ENCODE measurements around the gene STRN4.
"Not testable (repeated sequence)": the region's sequence is repeated elsewhere in the genome, so short reads cannot be mapped to it uniquely, and the experiment has no call there.

Gene STRN4

DNA sequence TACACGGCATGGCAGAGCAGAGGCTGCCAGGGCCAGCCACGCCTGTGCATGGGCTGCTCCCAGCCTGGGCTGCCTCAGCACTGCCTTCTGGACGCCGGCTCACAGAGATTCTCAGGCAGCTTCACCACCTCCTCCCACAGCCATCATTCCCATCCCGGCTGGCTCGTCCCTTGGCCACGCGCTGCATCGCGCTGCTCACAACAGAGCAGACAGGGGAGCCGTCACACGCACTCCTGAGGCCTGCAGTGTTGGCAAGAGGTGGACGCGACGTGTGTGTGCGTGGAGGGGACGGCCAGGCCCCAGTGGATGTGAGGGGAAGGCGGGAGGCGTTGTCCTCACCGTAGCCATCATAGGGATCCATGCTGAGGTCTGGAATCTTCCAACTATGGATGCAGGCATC is 21.8 kb downstream of the STRN4 start:
- no peak for DNase-seq

DNA sequence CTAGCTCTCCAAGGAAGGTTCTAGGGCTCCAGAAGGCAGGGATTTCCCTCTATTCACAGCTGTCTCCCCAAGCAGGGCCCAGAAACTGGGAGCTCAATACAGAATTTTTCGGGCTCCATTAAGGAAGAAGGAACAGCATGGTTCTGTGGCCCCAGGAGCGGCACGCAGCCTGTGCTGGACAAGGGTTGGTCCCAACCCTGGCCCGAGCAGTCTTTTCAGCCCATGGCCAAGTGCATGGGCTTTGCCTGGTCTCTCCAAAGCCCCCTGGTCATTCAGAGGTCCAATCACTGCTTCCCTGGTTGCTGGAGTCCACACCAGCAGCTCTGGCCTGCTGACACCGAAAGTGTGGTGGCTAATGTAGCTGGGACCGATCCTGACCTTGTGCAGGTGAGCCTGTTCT is 22.8 kb downstream of the STRN4 start:
- no peak for DNase-seq

DNA sequence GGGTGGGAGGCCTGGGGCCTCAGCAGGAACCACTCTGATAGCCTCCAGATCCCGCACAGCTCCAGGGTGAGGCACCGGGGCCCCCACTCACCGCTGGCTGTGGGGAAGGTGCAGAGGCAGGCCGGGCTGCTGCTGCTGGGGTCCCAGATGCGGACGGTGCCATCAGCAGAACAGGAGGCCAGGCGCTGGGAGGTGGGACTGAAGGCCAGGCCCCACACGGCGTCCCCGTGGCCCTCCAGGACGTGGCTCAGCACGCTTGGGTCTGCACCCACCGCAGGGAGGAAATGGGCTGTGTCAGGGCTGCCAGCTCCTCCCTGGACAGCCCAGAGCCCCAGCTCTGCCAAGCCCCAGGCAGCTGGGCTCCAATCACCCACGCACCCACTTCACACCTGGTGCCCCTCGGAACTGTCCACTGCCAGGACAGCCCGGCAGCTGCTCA is 23.2 kb downstream of the STRN4 start:
- DNase-seq: no peak

DNA sequence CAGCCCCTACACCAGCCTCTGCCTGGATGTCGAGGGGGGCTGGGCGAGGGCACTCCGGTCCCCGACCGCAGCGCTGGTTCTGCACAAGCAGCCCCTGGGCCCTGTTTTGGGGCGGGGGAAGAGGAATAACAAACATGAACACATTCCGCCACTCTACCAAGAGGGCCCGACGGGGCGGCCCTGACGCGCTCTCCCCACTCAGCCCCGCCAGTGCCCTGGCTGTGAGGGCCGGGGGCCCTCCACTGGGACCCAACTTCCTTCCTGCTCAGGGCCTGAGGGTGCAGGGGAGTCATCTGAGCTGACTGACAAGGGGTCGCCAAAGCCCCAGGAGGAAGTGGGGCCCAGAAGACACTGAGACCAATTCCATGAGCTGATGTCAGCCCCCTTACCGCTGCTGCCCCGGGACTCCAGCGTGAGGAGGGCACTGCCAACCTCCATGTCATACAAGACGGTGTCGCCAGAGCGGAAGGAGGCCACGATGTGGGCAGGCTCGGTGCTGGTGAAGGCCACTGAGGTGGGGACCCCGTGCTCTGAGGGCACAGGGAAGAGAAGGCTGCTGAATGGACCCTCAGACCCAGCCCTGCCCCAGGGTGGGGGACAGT is 23.7 kb downstream of the STRN4 start:
- no peak for DNase-seq

DNA sequence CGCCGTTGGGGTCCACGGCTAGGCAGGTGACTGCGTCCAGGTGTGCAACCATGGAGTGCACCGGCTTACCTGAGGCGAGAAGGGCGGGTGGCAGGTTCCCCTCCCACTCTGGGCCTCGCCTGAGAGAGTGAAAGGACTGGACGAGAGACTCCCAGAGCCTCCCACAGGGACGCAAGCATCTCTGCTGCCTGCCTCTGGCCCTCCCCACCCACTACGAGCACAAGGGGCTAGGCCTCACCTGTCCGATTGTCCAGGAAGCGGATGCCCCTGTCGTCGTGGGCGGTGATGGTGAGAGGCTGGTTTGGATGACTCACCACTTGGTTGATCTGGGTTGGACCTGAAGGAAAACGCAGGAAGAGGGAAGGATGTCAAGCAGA is 24.3 kb downstream of the STRN4 start:
- DNase-seq: no peak

DNA sequence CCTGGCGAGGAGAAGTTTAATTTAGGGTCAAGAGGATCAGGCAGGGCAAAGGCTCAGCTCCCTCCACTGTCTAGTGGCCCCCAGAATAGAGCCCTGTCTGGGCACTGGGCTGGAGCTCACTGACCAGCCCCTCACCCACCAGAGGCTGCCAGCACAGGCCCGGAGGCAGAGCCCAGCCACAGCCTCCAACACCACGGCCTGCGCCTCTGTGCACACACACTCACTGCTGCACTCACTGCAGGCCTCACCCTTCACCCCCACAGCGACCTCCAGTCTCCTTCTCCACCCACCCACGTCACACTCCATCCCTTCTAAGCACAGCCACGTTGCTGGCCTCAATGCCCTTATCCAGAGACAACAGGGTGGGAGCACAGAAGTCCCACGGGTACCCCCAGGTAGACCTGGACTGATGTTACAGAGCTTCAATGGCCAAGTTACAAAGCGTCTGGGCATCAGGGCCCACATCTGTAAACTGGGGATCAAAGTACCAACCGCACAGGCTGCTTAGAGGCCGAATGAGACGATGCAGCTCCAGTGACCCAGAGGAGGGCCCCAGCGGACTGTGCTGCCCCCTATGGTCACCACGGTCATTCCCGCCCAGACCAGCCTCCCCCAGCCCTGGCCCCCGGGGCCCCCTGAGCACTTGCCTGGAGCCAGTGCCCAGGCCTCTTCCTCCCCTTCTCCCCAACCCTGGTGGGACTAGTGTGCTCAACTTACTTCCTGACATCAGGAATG is 24.8 kb downstream of the STRN4 start:
- DNase-seq: no peak

DNA sequence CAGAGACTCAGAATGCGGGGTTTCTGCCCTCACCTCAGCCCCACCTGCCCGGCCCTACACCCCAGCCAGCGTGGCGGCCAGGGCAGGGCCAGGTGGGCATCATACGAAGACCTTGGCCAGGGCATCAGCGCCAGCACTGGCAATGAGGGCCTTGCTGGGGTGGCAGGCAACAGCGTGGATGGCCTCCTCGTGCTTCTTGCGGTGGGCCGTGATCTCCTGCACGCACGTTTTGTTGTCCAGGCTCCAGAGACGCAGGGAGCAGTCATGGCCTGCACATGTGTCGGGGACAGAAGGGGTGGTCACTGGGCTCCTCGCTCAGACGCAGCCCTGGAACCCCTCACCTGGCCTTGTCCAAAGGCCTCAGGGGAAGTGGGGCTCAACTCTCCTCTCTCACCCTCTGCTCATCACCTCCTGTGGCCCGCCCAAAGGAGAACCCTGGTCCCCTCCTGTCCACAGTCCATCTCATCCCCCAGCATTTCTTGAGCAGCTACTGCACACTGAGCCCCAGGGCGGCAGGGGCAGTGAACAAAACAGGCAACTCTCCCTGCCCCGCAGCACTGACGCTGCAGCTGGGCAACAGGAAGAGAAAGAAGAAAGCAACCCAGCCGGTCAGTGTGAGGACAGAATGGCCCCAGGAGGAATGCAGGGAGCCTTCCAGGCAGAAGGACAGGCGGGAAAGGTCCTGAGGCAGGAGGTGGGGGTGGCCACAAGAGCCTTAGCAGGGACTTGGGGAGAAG is 25.6 kb downstream of the STRN4 start:
- no peak for DNase-seq

DNA sequence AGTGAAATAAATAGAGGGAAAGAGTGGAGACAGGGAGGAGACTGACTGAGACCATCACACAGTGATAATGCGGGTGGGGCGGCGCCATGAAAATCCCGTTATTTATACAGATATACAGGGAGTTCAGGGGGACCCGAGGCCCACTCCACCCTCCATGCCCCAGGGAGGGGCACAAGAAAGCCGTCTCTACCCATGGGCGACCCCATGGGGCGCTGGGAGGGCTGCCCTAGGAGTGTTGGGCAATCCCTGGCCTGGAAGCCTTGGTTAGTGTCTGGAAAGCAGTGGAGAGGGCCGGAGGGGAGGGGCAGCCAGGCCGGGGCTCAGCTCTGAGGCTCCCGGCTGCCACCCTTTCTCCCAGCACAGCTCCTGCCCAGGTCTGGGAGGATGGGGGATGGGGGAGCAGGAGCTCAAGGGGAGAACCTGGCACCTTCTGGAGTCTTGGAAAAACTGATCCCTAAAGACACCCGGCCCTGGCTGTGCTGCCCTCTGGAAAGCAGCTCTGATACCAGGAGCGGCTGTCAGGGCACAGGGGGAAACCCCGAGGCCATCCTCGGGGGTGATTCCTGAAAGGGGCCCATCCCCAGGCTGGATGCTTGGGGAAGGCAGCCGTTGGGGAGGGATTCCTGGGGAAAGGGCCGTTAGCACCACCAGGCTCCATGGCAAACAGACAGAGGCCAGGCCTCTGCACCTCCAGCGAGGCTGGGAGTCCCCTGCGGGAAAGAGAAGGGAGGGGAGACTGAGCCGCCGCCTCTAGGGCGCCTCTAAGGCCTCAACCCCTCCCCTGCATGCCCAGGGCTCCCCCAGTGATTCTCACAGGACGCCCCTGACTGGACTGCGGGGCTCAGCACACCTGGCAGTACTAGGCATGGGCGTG is 26.4 kb downstream of the STRN4 start:
- DNase-seq: no peak

DNA sequence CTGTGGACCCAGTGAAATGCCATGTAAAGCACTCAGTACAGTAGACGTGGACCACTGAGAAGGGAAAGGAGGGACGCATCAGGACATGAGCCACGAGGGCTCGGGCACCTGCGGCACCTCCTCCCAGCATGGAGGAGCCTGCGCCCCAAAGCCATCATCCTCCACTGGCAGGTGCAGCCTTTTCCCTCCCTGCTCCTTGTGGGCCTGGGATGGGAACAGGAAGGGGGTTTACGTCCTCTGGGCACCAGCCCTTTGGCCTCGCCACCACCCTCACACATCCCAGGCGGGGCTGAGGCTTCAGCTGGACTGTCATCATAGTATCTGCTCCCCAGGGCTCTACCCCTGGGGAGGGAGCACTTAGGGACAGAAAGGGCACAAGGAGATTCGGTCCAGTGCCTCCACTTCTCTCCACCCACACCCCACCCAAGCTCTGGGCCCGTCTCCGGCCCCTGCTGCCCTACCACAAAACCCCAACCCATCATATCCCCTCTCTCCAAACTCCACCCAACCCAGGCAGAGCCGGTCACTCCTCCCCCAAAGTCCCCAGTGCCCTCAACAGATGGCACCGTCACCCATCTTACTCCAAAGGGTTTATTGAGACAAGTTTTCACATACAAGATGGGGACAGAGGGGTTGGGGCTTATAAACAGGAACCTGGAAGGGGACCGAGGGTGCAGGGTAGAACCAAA is 27.2 kb downstream of the STRN4 start:
- DNase-seq: no peak

DNA sequence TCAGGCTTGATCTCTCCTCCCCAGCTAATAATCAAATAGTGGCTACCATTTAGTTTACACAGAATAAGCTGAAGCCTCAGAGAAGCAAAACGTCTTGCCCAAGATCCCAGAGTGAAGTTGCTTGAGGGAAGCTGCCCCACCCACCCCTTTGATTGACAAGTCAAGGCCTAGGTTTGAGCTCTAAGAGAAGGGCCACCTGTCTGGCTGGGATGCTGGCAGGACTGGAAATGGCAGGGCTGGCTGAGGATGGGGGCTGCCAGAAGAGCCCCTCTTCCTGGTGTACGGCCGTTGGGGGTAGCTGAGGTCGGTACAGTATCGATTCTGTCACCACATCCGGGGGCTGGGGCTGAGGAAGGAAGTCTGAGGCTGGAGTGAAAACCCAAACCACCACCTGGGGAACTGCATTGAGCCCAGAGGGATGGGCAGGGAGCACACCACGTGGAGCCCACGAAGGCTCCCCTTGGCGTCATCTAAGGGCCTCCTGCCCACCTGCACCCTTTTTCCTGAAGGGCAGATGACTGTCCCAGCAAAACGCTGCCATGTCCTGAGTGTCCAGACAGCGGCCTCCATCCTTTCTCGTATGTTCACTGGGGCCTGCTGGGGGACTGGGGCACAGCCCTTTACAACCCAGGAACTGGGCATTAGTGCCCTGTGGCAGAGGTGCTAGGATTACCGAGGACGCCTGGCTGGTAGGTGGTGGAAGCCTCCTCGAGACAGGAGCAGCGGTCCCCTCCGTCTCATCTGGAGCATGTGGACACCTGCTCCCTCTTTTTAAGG is 27.9 kb downstream of the STRN4 start:
- DNase-seq: peak; percentile 71

DNA sequence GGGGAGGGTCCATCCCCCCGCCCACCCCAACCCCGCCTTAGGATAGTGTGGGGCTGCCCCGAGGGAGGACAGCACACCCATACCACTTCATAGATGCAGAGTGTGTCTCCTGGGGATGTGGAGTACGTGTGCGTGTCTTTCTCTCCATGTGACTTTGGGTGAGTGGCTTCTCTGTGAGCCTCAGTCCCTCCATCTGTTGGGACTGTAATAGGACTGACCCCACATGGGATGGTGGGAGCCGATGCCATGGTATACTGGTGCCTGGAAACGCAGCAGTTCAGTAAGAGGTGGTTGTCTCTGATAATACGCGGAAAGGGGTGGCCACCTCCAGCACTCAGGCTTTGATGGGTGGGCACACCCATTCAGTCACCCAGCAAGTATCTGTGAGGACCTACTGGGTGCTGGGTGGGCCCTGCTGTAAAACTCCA is 28.5 kb downstream of the STRN4 start:
- no peak for DNase-seq

DNA sequence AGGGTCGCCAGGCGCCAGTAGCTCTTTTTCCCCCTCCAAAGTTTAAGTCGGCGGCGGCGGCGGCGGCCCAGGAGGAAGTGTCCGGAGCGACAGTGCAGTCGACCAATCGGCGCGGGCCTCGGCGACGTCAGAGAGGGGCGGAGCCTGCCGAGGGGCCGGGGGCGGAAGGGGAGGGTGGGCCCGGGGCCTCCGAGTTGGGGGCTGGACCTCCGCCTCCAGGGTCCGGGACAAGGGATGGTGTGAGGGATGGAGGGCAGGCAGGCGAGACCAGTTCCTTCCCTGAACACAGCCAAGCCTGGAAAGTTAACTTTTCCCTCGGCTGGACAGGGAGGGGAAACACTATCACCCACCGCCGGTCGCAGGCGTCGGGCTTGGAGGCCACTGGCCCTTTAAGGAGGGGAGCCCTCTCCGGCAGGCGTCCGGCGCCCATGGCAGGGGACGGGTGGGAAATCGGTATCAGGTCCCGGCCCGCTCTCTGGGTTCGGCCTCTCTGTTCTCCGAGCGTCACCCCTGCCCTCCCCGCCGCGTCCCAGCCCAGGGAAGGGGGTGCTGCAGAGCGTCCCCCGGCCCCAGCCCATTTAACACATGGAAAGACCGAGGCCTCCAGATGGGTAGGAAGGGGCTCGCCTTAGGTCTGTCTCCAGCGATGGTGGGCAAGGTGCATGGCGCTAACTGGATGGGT is 29.1 kb downstream of the STRN4 start, which contains the start of gene PRKD2:
PRKD2 (minus strand) TSS at position 81 of the 682 bp plus-strand sequence. CDS start 744 bp downstream, outside the sequence.
- peak; percentile 87 for DNase-seq

DNA sequence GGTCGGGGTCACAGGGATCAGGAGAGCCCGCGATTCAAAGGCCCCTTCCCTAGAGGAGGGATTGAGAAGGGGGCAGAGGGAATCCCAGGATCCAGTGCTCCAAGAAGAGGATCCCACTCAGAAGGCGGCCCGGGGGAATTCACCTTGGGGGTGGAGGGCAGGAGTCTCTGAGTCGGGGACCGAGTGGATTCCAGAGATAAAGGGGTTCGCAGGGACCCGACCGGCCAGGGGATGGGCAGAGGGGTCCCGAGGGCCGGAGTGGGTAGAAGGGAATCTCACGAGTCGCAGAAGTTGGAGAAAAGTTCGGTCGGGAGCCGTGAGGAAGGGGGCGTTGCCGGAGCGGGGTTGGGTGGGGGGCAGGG is 29.6 kb downstream of the STRN4 start:
- DNase-seq: no peak

DNA sequence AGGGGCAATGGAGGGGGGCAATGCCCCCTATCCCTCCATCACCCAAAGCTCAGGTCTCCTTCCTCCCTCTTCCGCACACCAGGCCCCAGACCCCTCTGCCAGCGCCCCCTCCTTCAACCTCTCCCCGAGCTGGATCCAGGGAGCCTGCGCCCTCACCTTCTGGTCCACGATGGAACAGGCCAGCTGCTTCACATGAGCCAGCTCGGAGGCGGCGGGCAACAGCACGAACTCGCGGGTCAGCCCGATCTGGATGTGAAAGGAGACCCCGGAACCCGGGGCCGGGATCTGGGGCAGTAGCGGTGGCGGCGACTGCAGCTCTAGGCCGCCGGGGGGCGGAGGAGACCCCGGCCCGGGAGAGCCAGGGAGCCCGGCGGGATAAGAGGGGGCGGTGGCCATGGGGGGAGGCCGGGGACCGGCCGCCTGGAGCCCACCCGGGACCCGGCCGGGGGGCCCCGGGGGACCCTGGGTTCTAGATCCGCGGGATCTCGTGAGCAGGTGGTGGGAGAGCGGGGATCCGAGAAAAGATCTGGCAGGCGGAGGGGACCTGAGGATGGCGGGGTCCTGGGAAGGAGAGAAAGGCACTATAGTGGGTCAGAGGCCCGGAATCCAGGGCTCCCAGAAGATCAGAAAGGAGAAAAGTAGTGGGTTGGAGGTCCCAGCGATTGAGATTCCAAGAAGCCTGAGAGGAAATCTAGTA is 30.1 kb downstream of the STRN4 start:
- no peak for DNase-seq

DNA sequence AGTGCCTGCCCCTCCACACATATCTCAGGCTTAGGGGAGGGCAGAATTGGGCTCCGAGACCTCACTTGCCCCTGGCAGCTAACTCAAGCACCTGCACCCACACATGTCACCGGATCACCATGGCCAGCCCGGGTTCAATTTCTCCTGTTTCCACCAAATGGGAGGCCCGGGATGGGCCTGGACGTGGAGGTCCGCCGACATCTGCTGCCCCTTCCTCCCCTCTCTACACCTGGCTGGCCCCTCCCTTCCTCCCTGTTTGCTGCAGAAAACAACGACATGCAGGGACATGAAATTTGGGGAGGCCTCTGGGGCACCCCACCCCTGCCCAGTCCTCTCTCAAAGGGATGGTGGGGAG is 30.7 kb downstream of the STRN4 start:
- no peak for DNase-seq

DNA sequence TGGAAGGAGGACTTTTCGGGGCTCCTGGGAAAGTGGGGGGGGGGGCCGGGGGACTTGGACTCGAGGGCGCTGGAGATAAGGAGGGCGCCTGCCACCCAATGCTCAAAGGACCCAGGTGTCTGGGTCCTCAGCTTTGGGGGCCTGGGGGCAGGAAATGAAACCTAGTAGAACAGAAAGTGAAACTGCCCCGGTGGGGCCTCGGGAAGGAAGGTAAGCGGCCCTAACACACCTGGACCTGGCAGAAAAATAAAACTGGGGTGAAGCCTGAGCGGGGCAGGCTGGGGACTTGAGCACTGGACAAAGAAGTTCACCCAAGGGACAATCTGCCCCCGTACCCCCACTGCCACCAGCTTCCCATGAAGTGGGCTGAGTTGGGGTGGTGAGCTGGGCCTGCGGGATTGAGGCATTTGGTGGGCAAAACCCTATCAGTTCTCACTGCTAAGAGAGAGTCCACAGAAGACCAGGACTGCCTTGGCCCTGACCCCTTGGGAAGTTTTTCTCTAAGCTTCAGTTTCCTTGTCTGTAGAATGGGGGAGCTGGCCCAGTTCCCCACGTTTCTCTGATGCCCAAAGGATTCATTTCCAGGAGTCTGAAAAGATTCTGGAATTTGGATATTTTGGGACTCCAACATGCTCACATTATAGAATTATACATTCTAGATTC is 31.7 kb downstream of the STRN4 start:
- DNase-seq: no peak

DNA sequence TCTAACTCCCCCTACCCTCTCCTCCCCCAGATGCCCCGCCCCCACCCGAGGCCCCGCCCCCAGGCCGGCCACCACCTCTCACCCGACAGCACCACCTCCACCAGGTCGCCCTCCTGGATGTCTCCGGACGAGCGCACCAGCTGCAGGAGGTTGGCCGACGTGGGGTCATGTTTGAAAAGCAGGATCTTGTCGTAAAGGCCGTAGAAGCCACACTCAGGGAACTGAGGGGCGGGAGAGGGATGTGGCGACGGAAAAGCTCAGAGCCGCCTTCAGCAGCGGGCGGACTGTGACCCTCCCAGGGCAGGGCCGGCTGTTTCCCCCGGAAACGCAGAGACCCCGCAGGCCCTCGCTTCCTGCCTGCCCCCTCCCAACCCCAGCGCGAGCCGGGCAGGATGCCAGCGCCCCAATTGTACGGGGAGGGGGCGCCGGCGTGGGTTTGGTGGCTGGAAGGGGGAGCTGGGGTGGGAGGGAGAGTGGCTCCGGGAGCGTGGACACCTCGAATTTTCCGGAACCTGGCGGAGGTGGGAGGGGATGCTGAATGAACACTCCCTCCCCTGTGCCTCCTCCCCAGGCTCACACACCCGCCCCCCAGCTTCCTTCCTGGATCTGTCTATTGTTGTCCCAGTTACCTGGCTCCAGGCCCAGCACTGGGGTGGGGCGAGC is 32.3 kb downstream of the STRN4 start:
- DNase-seq: peak; percentile 85

DNA sequence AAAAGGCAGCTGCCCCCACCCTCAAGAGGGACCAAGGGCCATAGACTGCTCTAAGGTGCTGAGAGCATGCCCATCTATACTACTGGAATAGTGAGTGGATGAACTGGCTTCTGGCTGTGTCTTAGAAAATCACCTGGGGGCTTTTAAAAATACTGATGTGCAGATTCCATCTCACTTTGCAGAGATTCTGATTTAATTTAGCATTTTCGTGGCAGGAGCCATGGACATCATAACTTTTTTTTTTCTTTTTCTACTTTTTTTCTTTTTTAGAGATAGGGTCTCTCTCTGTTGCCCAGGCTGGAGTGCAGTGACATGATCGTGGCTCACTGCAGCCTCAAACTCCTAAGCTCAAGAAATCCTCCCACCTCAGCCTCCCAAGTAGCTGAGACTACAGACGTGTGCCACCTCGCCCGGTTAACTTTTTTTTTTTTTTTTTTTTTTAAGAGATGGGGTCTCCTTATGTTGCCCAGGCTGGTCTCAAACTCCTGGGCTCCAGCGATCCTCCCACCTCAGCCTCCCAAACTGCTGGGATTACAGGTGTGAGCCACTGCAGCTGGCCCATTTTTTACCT is 33.4 kb downstream of the STRN4 start:
- not testable (repeated sequence) for DNase-seq

DNA sequence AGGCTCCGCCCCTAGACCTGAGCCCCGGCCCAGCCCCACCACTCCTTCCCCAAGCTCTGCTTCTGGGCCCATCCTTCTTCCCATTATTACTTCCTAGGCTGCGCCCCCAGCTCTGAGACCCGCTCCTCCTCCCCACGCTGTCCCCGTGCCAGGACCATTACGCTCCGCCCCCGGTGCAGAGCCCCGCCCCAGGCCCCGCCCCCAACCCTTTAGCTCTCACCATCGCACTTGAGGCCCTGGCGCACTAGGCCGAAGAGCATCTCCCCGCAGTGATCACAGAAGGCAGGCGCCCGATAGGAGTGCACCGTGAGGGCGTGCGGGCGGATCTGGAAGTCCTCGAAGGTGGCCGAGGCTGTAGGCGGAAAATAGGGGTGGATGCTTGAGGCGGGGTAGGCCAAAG is 35.6 kb downstream of the STRN4 start:
- DNase-seq: no peak
